Stimulated activated memory B cell treated with anti-CD40 and anti-IgM and Interleukin-4, amounts not matched to agents 10 μg/mL and 1 μg/mL and 100 μg/mL, for 72 hours (primary cell): ENCODE results near the gene TNNC1.

Experiments used
- ATAC-seq: fragments of 150-1000 bp; cut with Tn5 transposase; 2 replicates; pipeline ENCODE4 v1.10.0; 2021
- H3K27ac Mint-ChIP-seq: one replicate; pipeline ENCODE4 v1.8.0; 2022; ENCODE audit warnings: mild to moderate bottlenecking, mixed read lengths
- H3K27me3 Mint-ChIP-seq: one replicate; pipeline ENCODE4 v1.8.0; 2022; ENCODE audit warnings: mixed read lengths
- H3K36me3 Mint-ChIP-seq: one replicate; pipeline ENCODE4 v1.8.0; 2022; ENCODE audit warnings: mixed read lengths
- H3K4me1 Mint-ChIP-seq: one replicate; pipeline ENCODE4 v1.8.0; 2022; ENCODE audit warnings: mixed read lengths
- H3K4me3 Mint-ChIP-seq: one replicate; pipeline ENCODE4 v1.8.0; 2022; ENCODE audit warnings: mild to moderate bottlenecking, moderate library complexity, mixed read lengths
- H3K9me3 Mint-ChIP-seq: one replicate; pipeline ENCODE4 v1.8.0; 2022; ENCODE audit warnings: mixed read lengths

Gene TNNC1

GRCh38 chr3:52488746-52489145 lies 34.9 kb upstream of the TNNC1 start:
- Mint-ChIP-seq H3K4me3 (no peak overlapping the region), H3K4me1 (no peaks in the 10 kb centered on the region), H3K36me3 (peaks cover 54% of the 10 kb centered on the region)

GRCh38 chr3:52487788-52488691 lies 34.2 kb upstream of the TNNC1 start:
- Mint-ChIP-seq H3K27ac (no peak overlapping the region), H3K4me1 (no peaks in the 10 kb centered on the region), H3K36me3 (peaks cover 53% of the 10 kb centered on the region), H3K27me3 (no peaks in the 10 kb centered on the region), H3K4me3 (no peak overlapping the region), H3K9me3 (no peaks in the 10 kb centered on the region)
- no peak for ATAC-seq

More at GRCh38 chr3:52488746-52489145, 34.9 kb upstream of the TNNC1 start:
- no peaks in the 10 kb centered on the region for H3K9me3 Mint-ChIP-seq
- no peak for ATAC-seq
- H3K27ac Mint-ChIP-seq = no peak overlapping the region
- H3K27me3 Mint-ChIP-seq = no peaks in the 10 kb centered on the region

GRCh38 chr3:52487050-52487787 lies 33.4 kb upstream of the TNNC1 start:
- Mint-ChIP-seq H3K4me3 (no peak overlapping the region), H3K27ac (no peak overlapping the region), H3K9me3 (no peaks in the 10 kb centered on the region), H3K27me3 (no peaks in the 10 kb centered on the region), H3K36me3 (peaks cover 45% of the 10 kb centered on the region), H3K4me1 (no peaks in the 10 kb centered on the region)
- ATAC-seq = no peak

- no peak overlapping the region for H3K27ac Mint-ChIP-seq
- H3K4me3 Mint-ChIP-seq = no peak overlapping the region
- ATAC-seq = no peak
- no peaks in the 10 kb centered on the region for H3K9me3 Mint-ChIP-seq
- H3K36me3 Mint-ChIP-seq = peaks cover 60% of the 10 kb centered on the region
- no peaks in the 10 kb centered on the region for H3K4me1 Mint-ChIP-seq
- no peaks in the 10 kb centered on the region for H3K27me3 Mint-ChIP-seq
Measured at GRCh38 chr3:52484680-52485461, 31.0 kb upstream of the TNNC1 start.

GRCh38 chr3:52483577-52484381 lies 29.9 kb upstream of the TNNC1 start:
- no peaks in the 10 kb centered on the region for H3K9me3 Mint-ChIP-seq
- no peak overlapping the region for H3K4me3 Mint-ChIP-seq
- no peak for ATAC-seq
- H3K27me3 Mint-ChIP-seq = no peaks in the 10 kb centered on the region
- H3K4me1 Mint-ChIP-seq = no peaks in the 10 kb centered on the region
- peaks cover 62% of the 10 kb centered on the region for H3K36me3 Mint-ChIP-seq
- no peak overlapping the region for H3K27ac Mint-ChIP-seq

DNA sequence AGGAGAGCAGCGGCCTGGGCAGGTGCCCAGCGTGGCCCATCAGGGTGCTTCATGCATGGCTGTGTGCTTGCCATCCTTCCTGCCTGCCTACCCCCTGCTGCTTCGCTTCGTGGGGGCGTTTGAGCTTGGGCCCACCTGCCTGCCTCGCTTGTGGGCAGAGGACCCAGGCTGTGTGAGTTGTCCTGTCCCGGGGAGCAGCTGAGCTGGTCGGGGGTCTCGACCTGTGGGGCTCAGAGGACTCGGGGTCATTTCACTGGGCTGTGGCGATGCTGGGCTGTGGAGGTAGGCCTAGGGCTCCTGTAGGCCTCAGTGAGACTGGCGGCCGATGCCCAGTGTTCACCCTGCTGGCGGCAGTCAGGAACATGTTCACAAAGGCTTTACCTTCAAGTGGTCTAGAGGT lies 29.2 kb upstream of the TNNC1 start:
- Mint-ChIP-seq H3K27ac (no peak overlapping the region), H3K4me1 (no peaks in the 10 kb centered on the region), H3K4me3 (no peak overlapping the region), H3K36me3 (peaks cover 55% of the 10 kb centered on the region), H3K9me3 (no peaks in the 10 kb centered on the region), H3K27me3 (no peaks in the 10 kb centered on the region)
- no peak for ATAC-seq

DNA sequence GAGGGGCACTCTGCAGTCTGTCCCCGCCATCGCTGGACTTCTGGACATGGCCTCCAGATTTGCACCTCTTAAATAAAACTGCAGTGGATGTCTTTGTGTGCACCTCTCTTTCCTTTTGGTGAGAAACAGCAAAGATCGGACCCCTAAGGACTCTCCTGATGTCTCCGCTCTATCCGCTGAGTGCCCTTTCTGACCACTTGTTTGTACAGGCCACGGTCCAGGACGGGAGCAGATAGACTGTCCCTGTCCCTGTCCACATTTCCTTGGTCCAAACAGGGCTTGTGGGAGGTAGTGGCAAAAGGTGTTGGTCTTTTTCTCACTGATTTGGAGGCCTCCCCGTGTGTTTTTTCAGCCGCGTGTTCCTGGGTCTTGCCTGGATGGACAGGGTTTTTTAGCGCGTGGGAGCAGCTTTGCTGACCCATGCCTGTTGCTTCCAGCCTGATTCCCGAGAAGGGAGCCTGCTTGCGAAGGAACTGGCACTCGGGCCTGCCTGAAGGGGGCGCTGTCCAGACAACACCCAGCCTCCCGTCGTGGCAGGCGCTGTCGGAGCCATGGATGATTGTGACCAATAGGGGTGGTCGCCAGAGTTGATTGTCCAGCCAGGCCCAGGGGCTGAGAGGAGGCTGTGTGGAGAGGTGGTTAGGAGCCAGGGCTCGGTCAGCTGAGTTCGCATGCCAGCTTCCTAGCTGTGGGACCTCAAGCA lies 28.1 kb upstream of the TNNC1 start:
- no peak for ATAC-seq
- H3K36me3 Mint-ChIP-seq = peaks cover 48% of the 10 kb centered on the region
- H3K9me3 Mint-ChIP-seq = no peaks in the 10 kb centered on the region
- H3K4me1 Mint-ChIP-seq = no peaks in the 10 kb centered on the region
- no peaks in the 10 kb centered on the region for H3K27me3 Mint-ChIP-seq
- no peak overlapping the region for H3K27ac Mint-ChIP-seq
- H3K4me3 Mint-ChIP-seq = no peak overlapping the region

DNA sequence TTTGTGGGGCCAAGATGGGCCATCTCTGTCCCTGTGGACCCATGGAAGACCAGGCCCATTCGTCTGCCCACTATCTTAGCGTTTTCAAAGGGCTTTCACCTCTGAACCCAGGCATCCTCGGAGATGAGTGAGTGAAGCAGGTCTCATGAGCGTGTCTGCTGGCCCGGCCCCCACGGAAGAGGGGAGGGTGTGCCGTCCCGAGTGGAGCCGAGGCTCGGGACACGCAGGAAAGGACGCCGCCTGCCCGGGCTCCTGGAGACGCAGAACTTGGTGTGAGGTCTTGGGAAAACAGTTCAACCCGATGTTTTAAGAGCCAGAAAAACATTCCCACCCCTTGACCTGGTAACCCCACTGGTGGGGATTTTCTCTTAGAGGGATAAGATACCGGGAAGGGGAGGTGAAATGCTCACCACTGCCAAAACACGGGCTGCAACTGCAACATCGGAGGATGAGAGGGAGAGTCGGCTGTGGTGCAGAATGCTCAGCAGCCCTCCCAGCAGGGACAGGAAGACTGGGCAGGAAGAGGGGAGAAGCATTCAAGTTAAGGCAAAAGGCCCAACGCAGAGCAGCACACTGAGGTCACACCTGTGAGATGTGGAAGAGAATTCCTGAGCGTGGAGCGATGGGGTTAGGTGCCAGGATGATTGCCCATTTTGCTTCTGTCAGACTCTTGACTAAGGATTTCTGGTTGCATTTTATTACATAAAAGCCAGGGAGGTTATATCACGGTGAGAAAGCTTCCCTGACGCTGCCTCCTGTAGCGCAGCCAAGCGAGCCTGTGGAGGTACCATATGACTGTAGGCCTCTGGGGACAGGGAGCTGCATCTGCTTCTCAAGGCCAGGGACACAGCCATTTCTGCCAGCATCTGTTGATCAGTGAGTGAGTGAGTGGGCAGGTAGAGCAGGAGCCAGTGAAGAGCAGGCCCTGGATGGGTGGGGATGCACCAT lies 27.2 kb upstream of the TNNC1 start:
- no peak overlapping the region for H3K4me3 Mint-ChIP-seq
- no peaks in the 10 kb centered on the region for H3K27me3 Mint-ChIP-seq
- ATAC-seq = no peak
- peaks cover 43% of the 10 kb centered on the region for H3K36me3 Mint-ChIP-seq
- H3K27ac Mint-ChIP-seq = no peak overlapping the region
- H3K4me1 Mint-ChIP-seq = no peaks in the 10 kb centered on the region
- no peaks in the 10 kb centered on the region for H3K9me3 Mint-ChIP-seq

DNA sequence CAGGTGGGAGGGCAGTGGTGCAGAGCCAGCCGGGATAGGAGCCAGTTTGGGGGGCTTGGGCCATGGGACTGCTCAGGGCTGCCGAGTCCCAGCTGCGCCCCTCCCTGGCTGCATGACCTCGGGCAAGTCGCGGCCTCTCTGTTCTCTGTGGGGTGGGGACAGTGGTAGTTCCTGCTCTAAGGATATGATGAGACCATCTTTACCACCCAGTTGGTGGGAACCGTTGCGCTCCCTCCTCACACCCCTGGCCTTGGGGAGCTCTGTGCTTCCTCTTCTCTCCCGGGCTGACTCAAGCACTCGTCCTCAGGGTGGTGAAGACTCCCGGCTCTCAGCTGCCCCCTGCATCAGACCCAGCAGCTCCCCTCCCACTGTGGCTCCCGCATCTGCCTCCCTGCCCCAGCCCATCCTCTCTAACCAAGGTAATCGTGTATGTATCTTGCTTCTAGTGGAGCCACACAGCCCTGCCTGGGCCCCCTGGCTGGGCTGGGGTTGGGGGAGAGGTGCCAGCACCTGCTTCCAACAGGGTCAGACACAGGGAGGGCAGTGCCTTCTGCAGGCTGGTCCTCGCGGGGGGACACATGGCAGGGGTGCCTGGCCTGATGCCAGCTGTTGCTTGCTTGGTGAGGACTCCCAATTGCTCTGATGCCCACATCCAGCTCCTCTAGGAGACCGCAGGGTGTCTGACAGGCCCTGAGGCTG lies 26.2 kb upstream of the TNNC1 start:
- H3K36me3 Mint-ChIP-seq = peaks cover 47% of the 10 kb centered on the region
- H3K4me3 Mint-ChIP-seq = no peak overlapping the region
- peak; percentile 22 for ATAC-seq
- H3K9me3 Mint-ChIP-seq = no peaks in the 10 kb centered on the region
- no peaks in the 10 kb centered on the region for H3K4me1 Mint-ChIP-seq
- H3K27me3 Mint-ChIP-seq = no peaks in the 10 kb centered on the region
- H3K27ac Mint-ChIP-seq = no peak overlapping the region

GRCh38 chr3:52479037-52479876 lies 25.4 kb upstream of the TNNC1 start:
- Mint-ChIP-seq H3K4me1 (no peaks in the 10 kb centered on the region), H3K9me3 (no peaks in the 10 kb centered on the region), H3K36me3 (peaks cover 50% of the 10 kb centered on the region), H3K4me3 (no peak overlapping the region), H3K27ac (no peak overlapping the region), H3K27me3 (no peaks in the 10 kb centered on the region)
- no peak for ATAC-seq

- Mint-ChIP-seq H3K27me3 (no peaks in the 10 kb centered on the region), H3K9me3 (no peaks in the 10 kb centered on the region), H3K36me3 (peaks cover 64% of the 10 kb centered on the region), H3K27ac (no peak overlapping the region), H3K4me1 (no peaks in the 10 kb centered on the region), H3K4me3 (no peak overlapping the region)
- ATAC-seq = no peak
Measured at GRCh38 chr3:52477796-52478095, 23.9 kb upstream of the TNNC1 start.

DNA sequence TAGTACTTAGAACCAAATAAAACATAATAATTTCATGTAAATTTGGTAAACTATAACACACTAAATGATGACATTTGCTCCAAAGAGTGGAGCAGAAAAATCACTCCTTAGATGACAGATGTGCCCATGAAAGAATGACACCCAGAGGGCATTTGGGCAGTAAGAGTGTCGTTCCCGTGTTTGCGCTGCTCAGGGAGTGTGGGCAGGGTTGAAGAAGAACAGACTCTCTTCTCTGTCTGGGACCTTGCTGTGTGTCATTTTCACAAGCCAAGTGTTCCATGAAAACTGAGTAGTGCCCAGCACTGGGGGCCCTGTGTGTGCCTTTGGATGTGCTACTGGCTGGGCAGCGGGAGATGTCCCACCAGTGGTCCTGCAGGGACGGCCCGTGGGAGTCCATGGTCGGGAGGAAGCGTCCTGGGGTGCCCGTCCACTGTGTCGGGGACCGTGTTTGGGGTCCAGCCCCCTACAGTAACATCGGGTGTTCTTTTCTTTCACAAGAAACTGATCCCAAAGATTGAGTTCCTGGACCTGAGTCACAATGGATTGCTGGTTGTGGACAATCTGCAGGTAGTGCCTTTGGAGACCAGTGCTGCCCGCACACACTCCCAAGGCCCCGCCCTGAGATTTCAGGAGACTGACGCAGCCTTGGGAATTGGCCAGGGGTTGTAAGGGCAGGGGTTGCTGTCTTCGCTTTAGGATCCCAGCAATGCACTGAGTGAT lies 23.4 kb upstream of the TNNC1 start:
- Mint-ChIP-seq H3K4me3 (no peak overlapping the region), H3K27ac (no peak overlapping the region), H3K4me1 (no peaks in the 10 kb centered on the region), H3K36me3 (peaks cover 69% of the 10 kb centered on the region), H3K9me3 (no peaks in the 10 kb centered on the region), H3K27me3 (no peaks in the 10 kb centered on the region)
- no peak for ATAC-seq
